Breast epithelium (tissue), 4 donors: ENCODE results near the gene REEP6. TPM values are rescaled to one million over a fixed set of nuclear protein-coding genes. Genes with fewer than 3 reads are reported as not detected.

Experiments
- DNase-seq, 2 donors: peaks; one replicate each; pipeline ENCODE4 v3.0.0-alpha.2; 2019; ENCODE audit warnings: low spot score in 2 of 2
- H3K27ac ChIP-seq, 2 donors: fragments of 200-600 bp; sonication (generic) in 1 of 2; one replicate each; pipeline ENCODE4 v1.5.1; 2016 to 2019; ENCODE audit warnings: mild to moderate bottlenecking in 1 of 2
- H3K27me3 ChIP-seq, 2 donors: fragments of 200-600 bp; sonication (generic) in 1 of 2; one replicate each; pipeline versions ENCODE4 v1.5.1 to v1.6.0; 2017 to 2019; ENCODE audit warnings: control low read depth in 1 of 2, mild to moderate bottlenecking in 1 of 2
- H3K36me3 ChIP-seq: fragments of 200-600 bp; one replicate; pipeline ENCODE4 v1.5.1; 2019
- H3K4me1 ChIP-seq, 2 donors: fragments of 200-600 bp; sonication (generic); one replicate each; pipeline ENCODE4 v1.5.1; 2016 to 2019; ENCODE audit warnings: control low read depth in 1 of 2
- H3K4me3 ChIP-seq, 3 donors: fragments of 200-600 bp; sonication (generic); 1 replicate in 2 of 3; 2 replicates in 1 of 3; pipeline ENCODE4 v1.5.1; 2016 to 2019; ENCODE audit warnings: mild to moderate bottlenecking in 3 of 3, moderate library complexity in 2 of 3
- H3K9me3 ChIP-seq, 2 donors: fragments of 200-600 bp; sonication (generic) in 1 of 2; one replicate each; pipeline ENCODE4 v1.5.1; 2016 to 2019; ENCODE audit warnings: control low read depth in 1 of 2
- POLR2A ChIP-seq: fragments of 450-650 bp; IDR thresholded peaks from one replicate; pipeline ENCODE4 v1.6.1; 2016; ENCODE audit warnings: antibody characterized with exemption, mild to moderate bottlenecking, moderate library complexity
- POLR2AphosphoS5 ChIP-seq, 3 donors: sonication (generic); formaldehyde crosslinking; IDR thresholded peaks; one replicate each; pipeline ENCODE4 v1.6.1; 2017; ENCODE audit warnings: antibody characterized with exemption in 3 of 3
- intact Hi-C: fragments of 100-400 bp; cut with DNase I; formaldehyde crosslinking; loops from one replicate; pipeline ENCODE4 v1.15.1; 2023; ENCODE audit warnings: low total_unique reads
- total RNA-seq, 3 donors: library from RNA; depleted of rRNA; stranded (reverse); fragments of >200 nt; gene quantifications; one replicate each; pipeline ENCODE4 v1.1.0, GENCODE V29; 2016
- TF ChIP-seq, protein P1 (sequence below), 3 donors: fragments of 450-650 bp; IDR thresholded peaks; one replicate each; pipeline ENCODE4 v1.5.1; 2016 to 2017; ENCODE audit warnings: antibody characterized with exemption in 3 of 3, mild to moderate bottlenecking in 3 of 3, moderate library complexity in 3 of 3

Gene REEP6
- total RNA-seq, 3 donors from 2014 or later: 4.3 to 17.4 (median 11.0) TPM

DNA sequence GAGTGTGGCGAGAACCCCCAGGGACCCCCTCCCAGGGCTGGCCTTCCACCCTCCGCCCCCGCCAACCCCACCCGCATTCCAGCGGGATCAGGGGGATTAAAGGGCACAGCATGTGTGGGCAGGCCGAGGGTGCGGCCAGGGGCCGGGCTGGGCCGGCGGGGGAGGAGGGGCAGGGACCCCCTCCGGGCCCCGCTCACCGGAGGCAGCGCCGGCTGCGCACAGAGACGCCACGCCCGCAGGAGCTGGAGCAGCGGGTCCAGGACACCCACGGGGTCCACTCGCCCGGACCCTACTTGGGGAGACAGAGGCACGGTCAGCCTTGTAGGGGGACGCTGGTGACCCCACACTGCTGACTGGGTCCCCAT, 19.4 kb downstream of the REEP6 start:
- no peaks in the 10 kb centered on the region for H3K4me1 ChIP-seq

DNA sequence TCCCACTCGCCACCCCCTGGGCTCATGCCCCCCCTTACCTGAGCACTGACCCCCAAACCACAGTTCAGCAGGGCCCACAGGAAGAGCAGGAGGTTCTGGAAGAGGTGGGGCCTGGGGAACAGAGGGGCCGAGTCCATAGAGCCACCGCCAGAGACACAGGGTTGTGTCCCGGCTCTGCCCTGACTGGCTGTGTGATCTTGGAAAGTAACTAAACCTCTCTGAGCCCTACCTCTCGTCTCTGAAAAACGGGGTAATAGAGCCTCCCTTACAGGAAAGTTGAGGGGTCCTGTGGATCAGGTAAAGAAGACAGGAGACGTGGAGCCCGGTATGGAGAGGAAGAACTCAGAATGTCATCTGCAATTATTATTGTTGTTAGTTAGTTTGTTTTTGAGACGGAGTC, 19.8 kb downstream of the REEP6 start:
- H3K27me3 ChIP-seq: peaks cover 6 to 10% of the 10 kb centered on the region in 2 donors
- peaks cover 0 to 6% of the 10 kb centered on the region in 2 donors for H3K9me3 ChIP-seq
- no peaks in the 10 kb centered on the region for H3K4me1 ChIP-seq
- no peak overlapping the region for H3K4me3 ChIP-seq
- no peaks in the 10 kb centered on the region for H3K36me3 ChIP-seq
- TF ChIP-seq POLR2AphosphoS5 (IDR thresholded peaks at IDR 0.05) (no peak), POLR2A (no peak)
- TF ChIP-seq, protein P1, sequence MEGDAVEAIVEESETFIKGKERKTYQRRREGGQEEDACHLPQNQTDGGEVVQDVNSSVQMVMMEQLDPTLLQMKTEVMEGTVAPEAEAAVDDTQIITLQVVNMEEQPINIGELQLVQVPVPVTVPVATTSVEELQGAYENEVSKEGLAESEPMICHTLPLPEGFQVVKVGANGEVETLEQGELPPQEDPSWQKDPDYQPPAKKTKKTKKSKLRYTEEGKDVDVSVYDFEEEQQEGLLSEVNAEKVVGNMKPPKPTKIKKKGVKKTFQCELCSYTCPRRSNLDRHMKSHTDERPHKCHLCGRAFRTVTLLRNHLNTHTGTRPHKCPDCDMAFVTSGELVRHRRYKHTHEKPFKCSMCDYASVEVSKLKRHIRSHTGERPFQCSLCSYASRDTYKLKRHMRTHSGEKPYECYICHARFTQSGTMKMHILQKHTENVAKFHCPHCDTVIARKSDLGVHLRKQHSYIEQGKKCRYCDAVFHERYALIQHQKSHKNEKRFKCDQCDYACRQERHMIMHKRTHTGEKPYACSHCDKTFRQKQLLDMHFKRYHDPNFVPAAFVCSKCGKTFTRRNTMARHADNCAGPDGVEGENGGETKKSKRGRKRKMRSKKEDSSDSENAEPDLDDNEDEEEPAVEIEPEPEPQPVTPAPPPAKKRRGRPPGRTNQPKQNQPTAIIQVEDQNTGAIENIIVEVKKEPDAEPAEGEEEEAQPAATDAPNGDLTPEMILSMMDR (IDR thresholded peaks at IDR 0.05): no peak
- intact Hi-C loops: no loop called here
- no peak for DNase-seq
- peak overlapping the region; percentile 40 to 48 for H3K27ac ChIP-seq

More for the DNA sequence above, 19.4 kb downstream of the REEP6 start:
- Histone ChIP-seq H3K27ac (peak overlapping the region; percentile 40 to 48), H3K36me3 (no peaks in the 10 kb centered on the region), H3K4me3 (no peak overlapping the region), H3K9me3 (peaks cover 0 to 6% of the 10 kb centered on the region in 2 donors), H3K27me3 (peaks cover 6 to 10% of the 10 kb centered on the region in 2 donors)
- DNase-seq: no peak
- intact Hi-C loops: no loop called here
- TF ChIP-seq POLR2A (no peak), POLR2AphosphoS5 (IDR thresholded peaks at IDR 0.05) (no peak)
- TF ChIP-seq, protein P1 (IDR thresholded peaks at IDR 0.05): no peak

- intact Hi-C loops: no loop called here
- peak overlapping the region in 1 of 2 donors; percentile 77 for H3K27ac ChIP-seq
- H3K4me1 ChIP-seq: no peaks in the 10 kb centered on the region
- H3K4me3 ChIP-seq: no peak overlapping the region
- H3K36me3 ChIP-seq: no peaks in the 10 kb centered on the region
- TF ChIP-seq, protein P1 (IDR thresholded peaks at IDR 0.05): no peak
- no peak for TF ChIP-seq POLR2A
- no peak for TF ChIP-seq POLR2AphosphoS5 (IDR thresholded peaks at IDR 0.05)
- peaks cover 0 to 6% of the 10 kb centered on the region in 2 donors for H3K9me3 ChIP-seq
- peaks cover 6 to 10% of the 10 kb centered on the region in 2 donors for H3K27me3 ChIP-seq
- DNase-seq: no peak
Measured at GRCh38 chr19:1511318-1512317, 20.6 kb downstream of the REEP6 start.

GRCh38 chr19:1512671-1513498, 21.9 kb downstream of the REEP6 start, which contains the start of gene ADAMTSL5:
Gene ADAMTSL5, minus strand, starts transcription at chr19:1513019. Its CDS starts 2,076 bp downstream, at chr19:1510943.
- H3K27me3 ChIP-seq: peaks cover 6 to 10% of the 10 kb centered on the region in 2 donors
- peak within 1 kb of the TSS; percentile 57 to 77 for H3K27ac ChIP-seq
- peaks cover 0 to 6% of the 10 kb centered on the region in 2 donors for H3K9me3 ChIP-seq
- H3K36me3 ChIP-seq: no peaks in the 10 kb centered on the region
- H3K4me3 ChIP-seq: peak within 1 kb of the TSS; percentile 55 to 77 (median 59)
- intact Hi-C loops: no loop called here
- H3K4me1 ChIP-seq: no peaks in the 10 kb centered on the region
- no peak for TF ChIP-seq POLR2AphosphoS5 (IDR thresholded peaks at IDR 0.05)
- TF ChIP-seq, protein P1 (IDR thresholded peaks at IDR 0.05): no peak
- DNase-seq: no peak
